Fibroblast of lung (primary cell): ENCODE results near the gene CCDC97.

ENCODE experiments used
- CTCF ChIP-seq, 2 donors: IDR thresholded peaks in 1 of 2; conservative IDR thresholded peaks in 1 of 2; 1 replicate in 1 of 2; 2 replicates in 1 of 2; pipeline ENCODE4 v1.5.1; 2011 to 2012; ENCODE audit warnings: low read length in 2 of 2, control low read depth in 1 of 2, inconsistent platforms in 1 of 2, low read depth in 1 of 2, mild to moderate bottlenecking in 1 of 2
- EZH2 ChIP-seq: IDR thresholded peaks from 2 replicates; pipeline ENCODE4 v1.5.1; 2012; ENCODE audit warnings: low read length, control low read depth, mild to moderate bottlenecking; ENCODE audit errors: missing control alignments

GRCh38 chr19:41330481-41330880 lies 20.5 kb downstream of the CCDC97 start:
- TF ChIP-seq CTCF (conservative IDR thresholded peaks at IDR 0.05 in 1 of 2, IDR thresholded peaks at IDR 0.05 in 1 of 2; ENCODE audit: low read depth in 1 of 2, low read length in 2 of 2), result no peak
- no peak for TF ChIP-seq EZH2
